Vagina (tissue), 2 donors: ENCODE data around the gene TIMD4.
"Not testable (repeated sequence)": the region's sequence is repeated elsewhere in the genome, so short reads cannot be mapped to it uniquely, and the experiment has no call there.

Experiments used
- POLR2A ChIP-seq, 2 donors: fragments of 450-650 bp; IDR thresholded peaks; one replicate each; pipeline ENCODE4 v1.6.1; 2017; ENCODE audit warnings: antibody characterized with exemption in 2 of 2, mild to moderate bottlenecking in 2 of 2, moderate library complexity in 2 of 2
- POLR2AphosphoS5 ChIP-seq, 2 donors: sonication (generic); formaldehyde crosslinking; IDR thresholded peaks; one replicate each; pipeline ENCODE4 v1.9.0; 2017; ENCODE audit warnings: antibody characterized with exemption in 2 of 2, mild to moderate bottlenecking in 2 of 2, low read depth in 1 of 2; ENCODE audit not compliant: insufficient read depth in 1 of 2
- TF ChIP-seq, protein P1 (sequence below), 3 experiments: fragments of 450-650 bp in 2 of 3; fragments of 200-600 bp in 1 of 3; sonication (generic) in 1 of 3; IDR thresholded peaks; one replicate each; pipeline ENCODE4 v1.5.1; 2017 to 2019; ENCODE audit warnings: antibody characterized with exemption in 3 of 3, mild to moderate bottlenecking in 2 of 3, moderate library complexity in 2 of 3

DNA sequence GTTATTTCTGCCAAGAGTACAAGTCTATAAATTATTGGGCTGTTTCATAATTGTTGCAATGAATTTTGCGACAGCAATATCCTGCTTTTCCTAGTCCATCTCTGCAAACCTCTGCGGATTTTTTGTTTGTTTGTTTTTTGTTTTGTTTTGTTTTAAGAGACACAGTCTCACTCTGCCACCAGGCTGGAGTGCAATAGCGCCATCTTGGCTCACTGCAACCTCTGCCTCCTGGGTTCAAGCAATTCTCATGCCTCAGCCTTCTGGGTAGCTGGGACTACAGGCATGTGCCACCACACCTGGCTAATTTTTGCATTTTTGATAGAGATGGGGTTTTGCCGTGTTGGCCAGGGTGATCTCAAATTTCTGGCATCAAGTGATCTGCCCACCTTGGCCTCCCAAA, 37.3 kb downstream of the TIMD4 start:
- TF ChIP-seq, protein P1, sequence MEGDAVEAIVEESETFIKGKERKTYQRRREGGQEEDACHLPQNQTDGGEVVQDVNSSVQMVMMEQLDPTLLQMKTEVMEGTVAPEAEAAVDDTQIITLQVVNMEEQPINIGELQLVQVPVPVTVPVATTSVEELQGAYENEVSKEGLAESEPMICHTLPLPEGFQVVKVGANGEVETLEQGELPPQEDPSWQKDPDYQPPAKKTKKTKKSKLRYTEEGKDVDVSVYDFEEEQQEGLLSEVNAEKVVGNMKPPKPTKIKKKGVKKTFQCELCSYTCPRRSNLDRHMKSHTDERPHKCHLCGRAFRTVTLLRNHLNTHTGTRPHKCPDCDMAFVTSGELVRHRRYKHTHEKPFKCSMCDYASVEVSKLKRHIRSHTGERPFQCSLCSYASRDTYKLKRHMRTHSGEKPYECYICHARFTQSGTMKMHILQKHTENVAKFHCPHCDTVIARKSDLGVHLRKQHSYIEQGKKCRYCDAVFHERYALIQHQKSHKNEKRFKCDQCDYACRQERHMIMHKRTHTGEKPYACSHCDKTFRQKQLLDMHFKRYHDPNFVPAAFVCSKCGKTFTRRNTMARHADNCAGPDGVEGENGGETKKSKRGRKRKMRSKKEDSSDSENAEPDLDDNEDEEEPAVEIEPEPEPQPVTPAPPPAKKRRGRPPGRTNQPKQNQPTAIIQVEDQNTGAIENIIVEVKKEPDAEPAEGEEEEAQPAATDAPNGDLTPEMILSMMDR (IDR thresholded peaks at IDR 0.05) = not testable (repeated sequence)
- TF ChIP-seq POLR2A (IDR thresholded peaks at IDR 0.05); POLR2AphosphoS5 (IDR thresholded peaks at IDR 0.05; ENCODE audit: insufficient read depth in 1 of 2, low read depth in 1 of 2): not testable (repeated sequence)
